GM20431 (cell line): ENCODE data around the gene COL6A3.

ENCODE experiments used
- in situ Hi-C: fragments of 300-500 bp; cut with MseI, MboI; formaldehyde crosslinking; loops from one replicate; pipeline ENCODE4 v1.15.0; 2020; ENCODE audit warnings: low sequenced_read_pairs; ENCODE audit not compliant: unreplicated experiment

The COL6A3 gene

DNA sequence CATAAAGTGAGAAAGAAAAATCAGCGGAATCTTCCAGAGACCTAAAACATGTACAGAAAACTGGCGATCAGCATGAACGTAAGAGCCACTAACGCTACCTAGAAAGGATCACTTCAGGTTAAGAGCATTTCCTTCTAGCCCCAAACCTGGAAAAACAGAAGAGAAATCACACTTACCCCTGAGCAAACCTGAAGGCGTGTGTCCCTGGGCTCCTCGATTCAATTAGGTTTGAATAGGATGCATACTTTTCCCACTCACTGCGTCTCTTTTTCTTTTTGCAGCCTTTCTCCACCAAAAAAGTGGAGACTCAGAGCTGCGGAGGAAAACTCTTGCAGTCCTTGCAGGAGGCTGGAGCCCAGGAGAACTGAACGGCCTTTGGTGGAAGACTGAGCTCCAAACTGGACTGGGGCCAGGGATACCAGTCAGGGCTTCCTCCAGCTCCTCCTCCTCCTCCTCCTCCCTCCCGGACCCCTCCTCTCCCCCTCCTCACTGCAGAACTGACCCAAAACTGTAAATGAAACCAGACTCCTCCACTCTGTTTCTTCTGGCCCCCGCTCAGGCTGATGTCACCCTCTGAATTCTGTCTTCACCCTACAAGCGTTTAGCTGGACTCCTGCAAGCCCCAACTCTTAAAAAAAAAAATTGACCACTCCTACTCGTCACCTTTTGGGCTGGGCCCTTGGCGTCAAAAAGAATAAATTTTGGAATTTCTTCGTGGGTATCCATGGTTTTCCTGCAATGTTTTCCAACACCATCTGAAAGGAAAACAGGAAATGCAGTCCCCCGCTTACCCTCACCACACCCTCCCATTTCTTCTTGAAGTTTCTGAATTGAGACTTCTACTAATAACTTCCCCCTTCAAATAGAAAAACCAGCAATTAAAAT is at the start of gene COL6A3:
COL6A3 (minus strand) TSS at position 388 of the 885 bp plus-strand sequence. CDS start 17,347 bp downstream, outside the sequence.
- in situ Hi-C loops: no loop called here

- in situ Hi-C loops: no loop called here
Measured at GRCh38 chr2:237459741-237460174, 45.8 kb upstream of the COL6A3 start.

DNA sequence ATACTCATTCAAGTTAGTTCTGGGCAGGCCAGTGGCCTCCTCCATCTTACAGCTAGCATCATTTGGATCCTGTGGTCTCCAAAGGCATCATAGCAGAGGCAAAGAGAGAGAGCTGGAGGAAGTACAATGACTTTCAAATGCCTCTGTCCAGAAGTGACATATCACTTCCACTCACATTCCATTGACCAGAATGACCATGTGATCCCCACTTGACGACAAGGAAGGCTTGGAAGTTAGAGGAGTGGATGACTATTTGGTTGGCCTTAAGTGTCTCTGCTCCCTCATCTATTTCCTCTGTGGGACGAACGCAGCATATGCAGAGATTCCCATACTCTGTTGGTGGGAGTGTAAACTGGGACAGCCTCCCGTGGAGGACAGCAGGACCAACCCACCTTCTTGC is 45.3 kb upstream of the COL6A3 start:
- in situ Hi-C loops: no loop called here

- in situ Hi-C loops: no loop called here
Measured at GRCh38 chr2:237458519-237458918, 44.6 kb upstream of the COL6A3 start.

GRCh38 chr2:237457388-237457941 is 43.5 kb upstream of the COL6A3 start:
- in situ Hi-C loops: no loop called here

GRCh38 chr2:237456200-237456843 is 42.4 kb upstream of the COL6A3 start:
- in situ Hi-C loops: no loop called here

DNA sequence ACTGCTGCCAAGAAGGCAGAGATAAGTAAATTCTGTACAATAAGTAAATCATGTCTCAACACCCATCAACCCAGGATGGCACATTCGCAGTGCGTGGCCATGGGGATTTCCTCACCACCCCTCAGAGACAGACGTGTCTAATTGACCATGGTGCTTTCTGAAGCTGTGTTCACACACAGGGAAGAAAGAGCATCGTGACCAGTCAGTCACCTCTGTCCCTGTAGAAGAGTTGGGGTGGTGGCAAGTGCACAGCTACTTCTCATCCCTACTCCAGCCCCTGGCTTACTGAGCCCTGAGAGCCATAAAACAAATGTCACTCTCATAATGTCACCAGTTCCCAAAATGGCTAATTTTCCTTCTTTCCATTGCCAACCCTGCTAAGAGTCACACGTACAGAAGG is 41.8 kb upstream of the COL6A3 start:
- in situ Hi-C loops: no loop called here

DNA sequence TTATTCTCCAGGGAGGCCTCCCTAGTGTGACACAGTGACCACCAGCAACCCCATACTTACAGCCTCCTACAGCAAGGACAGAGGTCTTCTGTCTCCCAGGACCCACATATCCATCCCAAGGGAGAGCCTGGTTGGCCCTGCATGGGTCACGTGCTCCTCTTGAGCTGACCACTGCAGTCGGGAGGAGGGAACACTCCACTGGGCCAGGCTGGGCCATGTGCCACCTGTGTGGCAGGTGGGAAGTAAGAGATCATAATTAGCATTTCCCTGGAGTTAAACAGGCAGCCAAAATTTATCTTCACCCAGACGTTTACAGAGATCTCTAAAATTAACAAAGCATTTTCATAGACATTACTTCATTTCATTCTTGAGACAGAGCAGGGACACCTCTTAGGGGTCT is 39.7 kb upstream of the COL6A3 start:
- in situ Hi-C loops: no loop called here

GRCh38 chr2:237452861-237453260 is 38.9 kb upstream of the COL6A3 start:
- in situ Hi-C loops: no loop called here

GRCh38 chr2:237451643-237452469 is 37.9 kb upstream of the COL6A3 start:
- in situ Hi-C loops: no loop called here

- in situ Hi-C loops: no loop called here
Measured at GRCh38 chr2:237450583-237450982, 36.6 kb upstream of the COL6A3 start.

GRCh38 chr2:237450108-237450507 is 36.1 kb upstream of the COL6A3 start:
- in situ Hi-C loops: no loop called here

DNA sequence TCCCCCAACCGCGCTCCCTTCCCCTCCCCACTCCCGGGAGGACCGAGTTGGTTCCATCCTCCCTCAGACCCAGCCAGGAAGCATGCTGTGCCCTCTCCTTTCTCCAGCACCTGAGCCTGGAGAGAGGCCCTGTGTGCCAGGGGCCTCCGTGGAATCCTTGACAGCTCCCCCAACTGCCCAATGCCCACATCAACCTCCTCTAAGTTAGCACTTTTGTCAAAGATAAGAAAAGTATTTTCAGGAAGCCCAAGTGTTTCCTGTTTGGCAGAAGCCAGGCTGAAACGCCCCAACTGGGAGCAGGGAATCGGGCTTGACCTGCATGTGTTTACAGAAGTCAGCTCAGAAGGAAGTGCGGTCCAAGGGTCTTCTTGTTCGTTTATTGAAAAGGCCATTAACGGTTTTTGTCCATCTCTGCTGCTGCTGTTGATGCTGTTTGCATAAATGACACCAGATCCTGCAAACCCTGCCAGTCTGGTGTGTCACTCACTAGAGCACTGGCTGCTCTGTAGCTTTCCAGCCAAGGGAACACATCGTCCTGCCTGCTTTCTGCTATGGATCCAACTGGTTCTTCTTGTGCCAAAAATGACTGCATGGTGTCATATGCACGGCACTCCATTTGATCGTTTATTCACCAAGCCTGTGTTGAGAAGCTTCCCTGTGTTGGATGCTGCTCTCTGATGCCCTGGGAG is 35.4 kb upstream of the COL6A3 start:
- in situ Hi-C loops: no loop called here

DNA sequence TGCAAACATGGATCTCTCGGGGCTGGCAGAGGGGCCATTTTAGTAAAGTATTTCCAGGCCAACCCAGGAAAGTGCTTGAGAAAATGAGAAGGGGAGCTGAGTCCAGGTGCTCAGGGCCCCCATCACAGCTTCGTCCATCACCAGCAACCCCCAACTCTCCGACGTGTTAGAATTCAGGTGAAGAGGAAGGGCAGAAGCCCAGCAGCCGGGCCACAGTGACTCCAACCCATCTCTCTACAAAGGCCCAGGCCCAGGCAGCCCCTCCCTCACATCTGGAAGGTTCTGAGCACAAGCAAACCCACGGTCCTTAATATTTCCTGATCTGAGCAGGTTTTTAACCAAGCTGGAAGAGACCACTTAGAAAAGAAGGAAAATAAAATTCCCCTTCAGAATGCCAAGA is 34.7 kb upstream of the COL6A3 start:
- in situ Hi-C loops: no loop called here

DNA sequence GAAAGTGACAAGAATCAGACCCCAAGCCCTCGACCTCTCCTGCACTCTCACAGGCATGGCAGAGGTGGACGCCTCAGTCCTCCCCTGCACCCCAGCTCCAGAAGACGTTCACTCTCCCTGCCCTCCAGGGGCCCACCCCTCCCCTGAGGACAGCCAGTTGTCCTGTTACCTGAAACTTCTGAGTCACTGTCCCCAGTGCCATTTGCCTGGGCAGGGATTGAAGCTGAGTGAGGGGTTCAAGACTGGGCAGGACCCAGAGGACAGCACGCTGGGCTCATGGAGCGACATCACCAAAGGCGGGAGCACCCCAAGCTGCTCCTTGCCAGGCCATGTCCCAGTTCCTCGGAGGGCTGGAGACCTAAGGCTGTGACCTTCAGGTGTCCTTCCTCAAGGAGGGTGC is 34.2 kb upstream of the COL6A3 start:
- in situ Hi-C loops: no loop called here

DNA sequence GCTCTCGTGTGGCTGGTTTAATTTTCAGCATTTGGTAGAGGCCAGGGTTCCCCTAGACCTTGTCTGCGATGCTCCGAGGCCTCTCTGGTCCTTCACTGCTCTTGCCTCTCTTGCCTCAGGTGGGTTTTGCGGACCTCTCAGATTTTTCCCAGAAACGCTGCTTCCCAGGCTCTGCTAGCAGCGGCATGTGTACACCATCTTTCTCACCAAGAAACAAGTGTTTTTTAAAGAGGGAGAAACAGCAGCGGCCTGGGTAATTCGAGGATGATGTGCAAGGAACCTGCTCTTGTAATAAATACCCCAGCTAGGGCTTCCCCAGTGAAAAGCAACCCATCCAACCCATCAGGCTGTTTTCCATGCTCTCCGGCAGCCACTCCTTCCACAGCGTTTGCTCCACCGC is 33.5 kb upstream of the COL6A3 start:
- in situ Hi-C loops: no loop called here

DNA sequence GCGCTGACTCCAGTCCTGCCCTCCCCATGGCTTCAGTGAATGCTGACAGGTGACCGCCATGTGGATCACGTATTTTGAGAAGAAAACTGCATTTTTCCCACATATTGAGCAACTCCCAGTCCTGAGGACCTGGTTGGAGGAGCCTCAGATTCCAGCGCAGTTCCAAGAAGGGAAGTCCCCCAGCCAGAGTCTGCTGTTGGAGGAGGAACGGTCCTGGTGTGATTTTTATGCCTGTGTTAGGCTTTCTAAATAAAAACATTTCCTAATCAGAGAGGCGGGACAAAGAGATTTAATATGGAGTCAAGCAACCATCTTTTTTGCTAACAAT is 32.3 kb upstream of the COL6A3 start:
- in situ Hi-C loops: no loop called here

DNA sequence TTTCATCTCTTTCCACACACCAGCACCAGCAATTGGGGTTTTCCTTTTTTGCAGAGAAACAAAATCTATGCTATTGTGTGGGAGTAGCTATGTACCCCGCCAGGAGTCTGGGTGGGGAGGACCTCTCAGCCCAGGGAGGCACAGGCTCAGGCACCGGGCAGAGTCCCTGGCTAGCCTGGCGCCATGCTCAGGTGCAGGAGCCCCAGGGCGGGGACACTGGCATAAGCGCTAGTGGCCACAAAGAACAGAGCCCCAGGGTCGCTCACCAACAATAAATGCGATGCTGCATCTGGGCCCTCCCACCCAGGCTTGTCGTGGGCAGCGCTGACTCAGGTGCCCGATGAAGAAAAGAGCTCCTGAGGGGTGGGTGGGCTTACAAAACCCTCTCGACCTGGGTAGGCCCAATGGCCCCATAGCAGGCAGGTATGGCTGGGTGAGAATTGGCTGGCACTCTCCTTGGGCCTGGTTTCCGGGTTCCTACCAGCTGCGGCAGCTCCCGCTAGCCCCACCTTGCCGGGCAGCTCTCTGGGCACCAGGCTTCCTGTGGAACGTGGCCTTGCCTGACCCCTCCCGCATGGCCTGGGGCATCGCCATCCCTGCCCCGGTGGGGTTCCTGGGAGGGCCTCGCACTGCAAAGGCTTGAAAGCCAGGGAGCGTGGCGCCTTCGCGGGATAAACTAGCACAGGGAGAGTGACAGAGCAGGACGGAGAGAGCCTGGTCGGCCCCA is 31.8 kb upstream of the COL6A3 start:
- in situ Hi-C loops: no loop called here

DNA sequence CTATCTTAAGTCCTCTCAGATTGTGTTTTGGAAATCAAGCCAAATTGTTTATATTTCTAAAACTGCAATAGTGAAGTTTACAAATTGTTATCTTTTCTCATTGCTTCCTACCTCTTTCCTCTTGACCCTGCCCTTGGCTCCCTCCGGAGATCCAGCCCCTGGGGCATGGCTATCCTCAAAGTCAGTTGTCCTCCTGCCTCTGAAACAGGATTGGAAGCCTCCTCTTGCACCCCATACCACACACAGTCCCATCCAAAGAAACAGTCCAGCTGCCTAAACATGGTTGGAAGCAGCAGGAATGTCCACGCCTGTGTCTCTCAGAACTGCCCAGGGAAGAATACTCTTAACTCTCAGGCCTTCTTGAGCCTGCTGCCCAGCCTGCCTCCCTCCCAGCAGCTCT is 30.1 kb upstream of the COL6A3 start:
- in situ Hi-C loops: no loop called here
